Epithelial cell of prostate (primary cell): Measurements from ENCODE around the gene MPV17L.
"Not testable (repeated sequence)": the region's sequence is repeated elsewhere in the genome, so short reads cannot be mapped to it uniquely, and the experiment has no call there.

ENCODE experiments used
- DNase-seq: peaks from one replicate; pipeline ENCODE4 v3.0.0-alpha.2; 2011; ENCODE audit warnings: low read depth, low spot score
- H3K27ac ChIP-seq: fragments of 450-650 bp; 2 replicates; pipeline ENCODE4 v1.5.1; 2017; ENCODE audit warnings: mild to moderate bottlenecking

MPV17L gene

DNA sequence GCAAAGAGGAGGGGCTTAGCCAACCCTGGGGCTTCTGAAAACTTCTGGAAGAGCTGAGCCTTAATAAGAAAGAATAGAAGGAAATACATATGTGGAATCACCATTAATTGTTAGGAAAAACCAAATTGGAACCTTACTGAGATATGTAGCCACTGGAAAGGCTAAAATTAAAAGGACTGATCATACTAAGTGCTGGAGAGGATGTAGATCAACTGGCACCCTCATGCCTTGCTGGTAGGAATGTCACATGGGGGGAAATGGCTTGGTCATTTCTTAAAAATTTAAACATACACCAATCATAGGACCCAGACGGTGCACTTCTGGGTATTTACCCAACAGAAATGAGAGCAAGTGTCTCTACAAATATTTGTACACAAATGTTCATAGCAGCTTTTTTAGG is 49.9 kb downstream of the MPV17L start:
- no peak for DNase-seq
- H3K27ac ChIP-seq, result no peak overlapping the region

DNA sequence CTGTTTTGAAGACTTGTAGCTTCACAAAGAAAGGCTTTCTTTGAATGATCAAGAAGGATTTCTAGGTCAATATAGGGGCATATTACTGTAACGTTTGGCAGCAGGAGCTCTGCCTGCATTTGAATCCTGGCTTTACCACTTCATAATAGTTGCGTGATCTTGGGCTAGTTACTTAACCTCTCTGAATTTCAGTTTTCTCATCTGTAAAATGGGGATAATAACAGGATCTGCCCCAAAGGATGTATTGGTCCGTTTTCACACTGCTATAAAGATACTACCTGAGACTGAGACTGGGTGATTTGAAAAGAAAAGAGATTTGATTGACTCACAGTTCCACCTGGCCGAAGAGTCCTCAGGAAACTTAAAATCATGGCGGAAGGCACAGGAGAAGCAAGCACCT is 51.3 kb downstream of the MPV17L start:
- H3K27ac ChIP-seq, result no peak overlapping the region
- DNase-seq, result no peak

DNA sequence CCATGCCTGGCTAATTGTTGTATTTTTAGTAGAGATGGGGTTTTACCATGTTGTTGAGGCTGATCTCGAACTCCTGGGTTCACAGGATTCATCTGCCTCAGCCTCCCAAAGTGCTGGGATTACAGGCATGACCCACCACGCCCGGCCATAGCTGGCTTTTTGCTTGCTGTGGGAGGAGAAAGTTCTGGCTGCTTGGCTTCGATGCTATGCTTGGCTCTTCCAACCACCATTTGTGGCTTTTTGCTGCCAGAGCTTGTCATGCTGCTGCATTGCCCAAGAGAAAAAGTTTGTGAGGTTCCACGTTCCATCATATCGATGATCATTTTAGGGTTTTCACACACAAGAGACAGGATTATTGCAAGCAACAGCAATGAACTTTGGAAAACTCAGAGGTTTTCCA is 55.1 kb downstream of the MPV17L start:
- no peak overlapping the region for H3K27ac ChIP-seq
- DNase-seq, result no peak

DNA sequence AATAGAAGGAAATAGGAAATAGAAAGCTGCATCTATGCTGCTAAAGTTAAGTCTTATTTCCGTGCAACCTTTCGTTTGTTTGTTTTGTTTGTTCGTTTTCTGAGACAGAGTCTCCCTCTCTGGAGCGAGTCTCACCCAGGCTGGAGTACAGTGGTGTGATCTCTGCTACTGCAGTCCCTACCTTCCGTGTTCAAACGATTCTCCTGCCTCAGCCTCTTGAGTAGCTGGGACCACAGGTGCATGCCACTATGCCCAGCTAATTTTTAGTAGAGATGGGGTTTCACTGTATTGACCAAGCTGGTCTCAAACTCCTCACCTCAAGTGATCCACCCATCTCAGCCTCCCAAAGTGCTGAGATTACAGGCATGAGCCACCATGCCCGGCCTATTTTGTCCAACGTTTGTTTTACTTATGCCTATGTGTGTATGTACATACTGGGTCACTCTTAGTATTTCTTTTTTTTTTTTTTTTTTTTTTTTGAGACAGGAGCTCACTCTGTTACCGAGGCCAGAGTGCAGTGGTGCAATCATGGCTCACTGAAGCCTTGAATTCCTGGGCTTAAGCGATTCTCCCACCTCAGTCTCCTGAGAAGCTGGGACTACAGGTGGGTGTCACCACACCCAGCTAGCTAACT is 55.7 kb downstream of the MPV17L start:
- DNase-seq, result no peak
- no peak overlapping the region for H3K27ac ChIP-seq

DNA sequence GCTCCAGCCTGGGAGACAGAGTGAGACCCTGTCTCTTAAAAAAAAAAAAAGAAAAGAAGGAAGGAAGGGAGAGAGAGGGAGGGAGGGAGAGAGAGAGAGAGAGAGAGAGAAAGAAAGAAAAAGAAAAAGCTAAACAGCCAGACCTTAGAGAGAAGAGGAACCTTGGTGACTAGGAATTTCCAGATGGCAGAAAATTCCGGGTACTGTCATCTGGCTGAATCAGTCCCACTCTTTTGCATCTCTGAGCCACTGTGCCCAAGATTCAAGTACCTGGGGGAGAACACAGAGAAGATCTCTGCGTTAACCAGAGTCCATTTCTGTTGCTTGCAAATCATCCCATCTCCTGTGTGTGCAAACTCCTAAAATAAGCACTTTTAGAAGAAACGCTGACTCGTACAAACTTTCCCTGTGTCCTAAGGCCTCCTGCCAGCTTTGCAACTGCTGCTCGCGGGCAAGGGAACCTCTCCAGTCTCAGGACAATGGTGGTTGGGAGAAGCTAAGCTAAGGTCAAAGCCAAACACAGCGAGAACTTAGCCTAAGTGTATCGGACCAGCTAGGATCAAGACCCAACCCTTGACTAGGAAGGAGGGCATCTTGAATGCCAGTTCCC is 56.8 kb downstream of the MPV17L start:
- H3K27ac ChIP-seq, result no peak overlapping the region
- no peak for DNase-seq

DNA sequence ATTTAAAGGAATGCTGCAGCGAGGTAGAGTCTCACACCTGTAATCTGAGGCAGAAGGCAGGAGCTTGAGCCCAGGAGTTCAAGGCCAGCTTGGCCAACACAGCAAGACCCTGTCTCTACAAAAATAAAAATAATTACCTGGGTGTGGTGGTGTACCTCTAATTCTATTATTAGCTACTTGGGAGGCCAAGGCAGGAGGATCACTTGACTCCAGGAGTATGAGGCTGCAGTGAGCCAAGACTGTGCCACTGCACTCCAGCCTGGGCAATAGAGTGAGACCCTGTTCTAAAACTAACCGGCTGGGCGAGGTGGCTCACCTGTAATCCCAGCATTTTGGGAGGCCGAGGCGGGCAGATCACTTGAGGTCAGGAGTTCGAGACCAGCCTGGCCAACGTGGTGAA is 57.7 kb downstream of the MPV17L start:
- H3K27ac ChIP-seq, DNase-seq: not testable (repeated sequence)

DNA sequence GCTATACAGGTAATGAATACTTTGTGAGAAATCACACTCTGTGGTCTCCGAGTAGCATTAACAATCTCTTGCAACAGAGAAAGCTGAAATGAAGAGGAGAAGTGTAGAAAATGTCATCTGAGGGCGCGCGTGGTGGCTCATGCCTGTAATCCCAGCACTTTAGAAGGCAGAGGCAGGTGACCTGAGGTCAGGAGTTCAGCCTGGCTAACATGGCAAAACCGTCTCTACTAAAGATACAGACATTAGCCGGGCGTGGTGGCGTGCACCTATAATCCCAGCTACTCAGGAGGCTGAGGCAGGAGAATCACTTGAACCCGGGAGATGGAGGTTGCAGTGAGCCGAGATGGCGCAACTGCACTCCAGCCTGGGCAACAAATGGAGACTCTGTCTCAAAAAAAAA is 59.4 kb downstream of the MPV17L start:
- not testable (repeated sequence) for DNase-seq, H3K27ac ChIP-seq

DNA sequence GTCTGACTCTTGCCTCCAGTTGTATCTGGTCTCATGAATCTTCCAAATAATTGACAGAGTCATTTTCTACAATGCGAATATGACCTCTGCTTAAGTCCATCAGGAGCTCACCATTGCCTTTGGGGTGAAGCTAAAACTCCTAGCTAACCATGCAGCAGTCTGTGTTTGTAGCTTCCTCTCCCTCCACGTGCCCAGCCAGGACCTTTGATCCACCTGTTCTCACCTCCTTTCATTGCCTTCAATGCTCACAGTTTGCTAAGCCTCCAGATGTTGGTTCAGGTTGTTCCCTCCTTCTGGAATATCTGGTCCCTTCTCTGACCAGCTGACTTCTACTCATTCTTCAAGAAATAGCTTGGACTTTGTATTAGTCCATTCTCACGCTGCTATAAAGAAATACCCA is 61.8 kb downstream of the MPV17L start:
- no peak overlapping the region for H3K27ac ChIP-seq
- no peak for DNase-seq

DNA sequence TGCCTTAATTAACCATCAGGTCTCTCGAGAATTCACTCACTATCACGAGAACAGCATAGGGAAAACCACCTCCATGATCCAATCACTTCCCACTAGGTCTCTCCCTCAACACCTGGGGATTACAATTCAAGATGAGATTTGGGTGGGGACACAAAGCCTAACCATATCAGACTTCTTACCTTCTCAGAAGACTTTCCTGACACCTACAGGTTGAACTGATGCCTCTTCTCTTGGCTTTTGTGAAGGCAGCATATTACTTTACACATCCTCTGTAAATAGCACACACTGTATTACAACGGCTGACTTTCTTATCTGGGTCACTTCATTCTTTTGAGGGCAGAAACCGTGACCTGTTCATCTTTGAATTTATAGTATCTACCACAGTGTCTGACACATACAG is 62.4 kb downstream of the MPV17L start:
- H3K27ac ChIP-seq, result no peak overlapping the region
- no peak for DNase-seq

DNA sequence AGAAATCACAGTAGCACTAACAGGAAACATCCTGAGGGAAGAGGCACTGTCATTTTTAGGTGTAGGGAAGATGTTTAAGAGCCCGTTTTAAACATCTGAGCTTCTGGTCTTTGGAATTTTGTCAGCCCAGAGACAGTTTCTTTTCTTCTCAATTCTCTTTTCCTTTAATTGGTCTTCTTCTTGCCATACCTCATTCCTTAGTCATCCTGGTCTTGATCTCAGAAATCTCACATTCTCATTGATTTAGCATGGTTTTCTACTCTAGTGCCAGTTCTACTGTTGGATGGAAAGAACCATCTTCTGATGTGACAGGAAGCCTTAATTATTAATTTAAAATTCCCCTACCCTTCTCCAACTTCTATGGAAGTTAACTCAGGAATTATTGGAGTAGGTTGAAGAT is 64.2 kb downstream of the MPV17L start:
- no peak for DNase-seq

DNA sequence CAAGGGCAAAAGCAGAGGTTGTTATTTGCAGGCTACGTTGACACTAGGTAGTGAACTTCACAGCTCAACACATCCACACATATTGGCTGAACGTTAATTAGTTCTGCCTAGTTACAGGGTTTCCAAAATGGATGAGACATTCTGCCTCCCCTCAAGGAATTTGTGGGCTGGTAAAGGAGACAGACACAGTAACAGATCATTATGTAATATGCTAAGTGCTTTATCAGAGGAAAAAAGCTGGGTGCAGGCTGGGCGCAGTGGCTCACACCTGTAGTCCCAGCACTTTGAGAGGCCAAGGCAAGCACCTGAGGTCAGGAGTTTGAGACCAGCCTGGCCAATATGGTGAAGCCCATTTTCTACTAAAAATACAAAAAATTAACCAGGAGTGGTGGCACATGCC is 65.0 kb downstream of the MPV17L start:
- no peak overlapping the region for H3K27ac ChIP-seq
- DNase-seq, result no peak

More for the DNA sequence above, 64.2 kb downstream of the MPV17L start:
- H3K27ac ChIP-seq, result no peak overlapping the region

DNA sequence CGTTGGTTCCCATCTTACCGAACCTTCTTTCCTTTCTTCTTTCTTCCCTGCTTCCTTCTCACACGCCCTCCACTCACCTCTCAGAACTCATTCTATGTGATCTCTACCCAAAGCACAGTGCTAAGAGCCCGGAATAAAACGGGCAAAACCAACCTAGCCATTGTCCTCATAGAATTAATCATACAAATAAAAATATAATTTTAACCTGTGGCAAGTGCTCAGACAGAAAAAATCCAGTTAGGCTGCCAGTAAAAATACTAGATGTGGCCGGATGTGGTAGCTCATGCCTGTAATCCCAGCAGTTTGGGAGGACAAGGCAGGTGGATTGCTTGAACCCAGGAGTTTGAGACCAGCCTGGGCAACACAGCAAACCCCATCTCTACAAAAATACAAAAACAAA is 65.8 kb downstream of the MPV17L start:
- no peak for DNase-seq
- no peak overlapping the region for H3K27ac ChIP-seq
